Measurements from ENCODE around the gene DTX3. TPM values are rescaled to one million over a fixed set of nuclear protein-coding genes. Genes with fewer than 3 reads are reported as not detected.

The DTX3 gene
- total and polyA plus RNA-seq, 2 of the 13 experiments (the other 11 are each of a cell fraction or from before 2014, with no cell fraction given), result 9.0 to 27.2 TPM

DNA sequence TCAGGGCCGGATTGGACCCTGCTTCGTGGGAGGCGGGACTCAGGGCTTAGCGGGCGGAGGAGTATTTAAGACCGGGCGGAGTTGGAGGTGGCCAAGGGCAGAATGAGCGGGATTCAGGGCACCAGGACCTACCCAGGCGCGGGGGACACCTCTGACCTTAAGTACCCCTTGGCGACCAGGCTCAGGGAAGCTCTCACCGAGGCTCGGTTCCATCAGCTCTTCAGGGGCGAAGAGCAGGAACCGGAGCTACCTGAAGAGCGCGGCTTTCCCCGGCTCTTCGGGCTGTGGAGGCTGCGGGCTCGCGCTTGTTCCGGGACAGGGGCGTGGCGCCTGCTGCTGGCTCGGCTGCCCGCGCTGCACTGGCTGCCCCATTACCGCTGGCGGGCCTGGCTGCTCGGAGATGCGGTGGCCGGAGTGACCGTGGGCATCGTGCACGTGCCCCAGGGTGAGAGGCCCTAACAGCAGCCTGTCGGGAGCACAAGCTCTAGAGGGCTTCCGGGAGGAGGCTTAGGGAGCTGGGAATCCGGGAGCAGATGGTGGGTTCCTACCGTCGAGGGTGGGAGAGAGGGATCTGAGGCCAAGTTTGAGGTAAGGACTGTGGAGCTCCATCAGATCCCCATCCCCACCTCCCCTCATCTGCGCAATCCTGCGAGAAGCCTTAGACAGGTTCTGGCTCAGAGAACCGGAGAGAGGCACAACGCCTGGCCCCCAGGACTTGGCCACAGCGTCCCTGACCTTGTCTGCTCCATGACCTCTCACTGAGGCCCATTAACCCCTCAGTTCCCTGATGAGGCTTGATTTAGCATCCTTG lies 15.0 kb downstream of the DTX3 start (continued):
- TF ChIP-seq ZNF552 (CRISPR knock-in tag; IDR thresholded peaks at IDR 0.05; ENCODE audit: borderline replicate concordance), result no peak
- TF ChIP-seq, protein P1, sequence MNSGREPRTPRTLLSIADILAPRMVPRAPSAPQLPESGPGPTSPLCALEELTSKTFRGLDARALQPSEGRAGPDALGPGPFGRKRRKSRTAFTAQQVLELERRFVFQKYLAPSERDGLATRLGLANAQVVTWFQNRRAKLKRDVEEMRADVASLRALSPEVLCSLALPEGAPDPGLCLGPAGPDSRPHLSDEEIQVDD (CRISPR knock-in tag; IDR thresholded peaks at IDR 0.05; ENCODE audit: borderline replicate concordance), result peak; percentile 75; the same call in 1 of the 2 replicates
- no peak for TF ChIP-seq BRD4 (CRISPR knock-in tag; IDR thresholded peaks at IDR 0.05)
- no peak for TF ChIP-seq ZBTB3 (CRISPR knock-in tag; IDR thresholded peaks at IDR 0.05; ENCODE audit: borderline replicate concordance, low read depth)
- TF ChIP-seq, protein P2, sequence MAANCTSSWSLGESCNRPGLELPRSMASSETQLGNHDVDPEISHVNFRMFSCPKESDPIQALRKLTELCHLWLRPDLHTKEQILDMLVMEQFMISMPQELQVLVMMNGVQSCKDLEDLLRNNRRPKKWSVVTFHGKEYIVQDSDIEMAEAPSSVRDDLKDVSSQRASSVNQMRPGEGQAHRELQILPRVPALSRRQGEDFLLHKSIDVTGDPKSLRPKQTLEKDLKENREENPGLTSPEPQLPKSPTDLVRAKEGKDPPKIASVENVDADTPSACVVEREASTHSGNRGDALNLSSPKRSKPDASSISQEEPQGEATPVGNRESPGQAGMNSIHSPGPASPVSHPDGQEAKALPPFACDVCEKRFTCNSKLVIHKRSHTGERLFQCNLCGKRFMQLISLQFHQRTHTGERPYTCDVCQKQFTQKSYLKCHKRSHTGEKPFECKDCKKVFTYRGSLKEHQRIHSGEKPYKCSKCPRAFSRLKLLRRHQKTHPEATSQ (CRISPR knock-in tag; IDR thresholded peaks at IDR 0.05; ENCODE audit: borderline replicate concordance), result no peak; the same call in 1 of the 2 replicates
- TF ChIP-seq AGO2 (optimal IDR thresholded peaks at IDR 0.05; ENCODE audit: low read depth, low read length), result peak; percentile 23
- no peak for TF ChIP-seq ZNF33A (CRISPR knock-in tag; IDR thresholded peaks at IDR 0.05; ENCODE audit: borderline replicate concordance)
- TF ChIP-seq, protein P3, sequence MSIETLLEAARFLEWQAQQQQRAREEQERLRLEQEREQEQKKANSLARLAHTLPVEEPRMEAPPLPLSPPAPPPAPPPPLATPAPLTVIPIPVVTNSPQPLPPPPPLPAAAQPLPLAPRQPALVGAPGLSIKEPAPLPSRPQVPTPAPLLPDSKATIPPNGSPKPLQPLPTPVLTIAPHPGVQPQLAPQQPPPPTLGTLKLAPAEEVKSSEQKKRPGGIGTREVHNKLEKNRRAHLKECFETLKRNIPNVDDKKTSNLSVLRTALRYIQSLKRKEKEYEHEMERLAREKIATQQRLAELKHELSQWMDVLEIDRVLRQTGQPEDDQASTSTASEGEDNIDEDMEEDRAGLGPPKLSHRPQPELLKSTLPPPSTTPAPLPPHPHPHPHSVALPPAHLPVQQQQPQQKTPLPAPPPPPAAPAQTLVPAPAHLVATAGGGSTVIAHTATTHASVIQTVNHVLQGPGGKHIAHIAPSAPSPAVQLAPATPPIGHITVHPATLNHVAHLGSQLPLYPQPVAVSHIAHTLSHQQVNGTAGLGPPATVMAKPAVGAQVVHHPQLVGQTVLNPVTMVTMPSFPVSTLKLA (IDR thresholded peaks at IDR 0.05), result no peak
- no peak for TF ChIP-seq SRY (CRISPR knock-in tag; IDR thresholded peaks at IDR 0.05)
- TF ChIP-seq KMT2A (CRISPR knock-in tag; IDR thresholded peaks at IDR 0.05), result no peak
- no peak for TF ChIP-seq JUN (CRISPR knock-in tag; IDR thresholded peaks at IDR 0.05)
- TF ChIP-seq, protein P4, sequence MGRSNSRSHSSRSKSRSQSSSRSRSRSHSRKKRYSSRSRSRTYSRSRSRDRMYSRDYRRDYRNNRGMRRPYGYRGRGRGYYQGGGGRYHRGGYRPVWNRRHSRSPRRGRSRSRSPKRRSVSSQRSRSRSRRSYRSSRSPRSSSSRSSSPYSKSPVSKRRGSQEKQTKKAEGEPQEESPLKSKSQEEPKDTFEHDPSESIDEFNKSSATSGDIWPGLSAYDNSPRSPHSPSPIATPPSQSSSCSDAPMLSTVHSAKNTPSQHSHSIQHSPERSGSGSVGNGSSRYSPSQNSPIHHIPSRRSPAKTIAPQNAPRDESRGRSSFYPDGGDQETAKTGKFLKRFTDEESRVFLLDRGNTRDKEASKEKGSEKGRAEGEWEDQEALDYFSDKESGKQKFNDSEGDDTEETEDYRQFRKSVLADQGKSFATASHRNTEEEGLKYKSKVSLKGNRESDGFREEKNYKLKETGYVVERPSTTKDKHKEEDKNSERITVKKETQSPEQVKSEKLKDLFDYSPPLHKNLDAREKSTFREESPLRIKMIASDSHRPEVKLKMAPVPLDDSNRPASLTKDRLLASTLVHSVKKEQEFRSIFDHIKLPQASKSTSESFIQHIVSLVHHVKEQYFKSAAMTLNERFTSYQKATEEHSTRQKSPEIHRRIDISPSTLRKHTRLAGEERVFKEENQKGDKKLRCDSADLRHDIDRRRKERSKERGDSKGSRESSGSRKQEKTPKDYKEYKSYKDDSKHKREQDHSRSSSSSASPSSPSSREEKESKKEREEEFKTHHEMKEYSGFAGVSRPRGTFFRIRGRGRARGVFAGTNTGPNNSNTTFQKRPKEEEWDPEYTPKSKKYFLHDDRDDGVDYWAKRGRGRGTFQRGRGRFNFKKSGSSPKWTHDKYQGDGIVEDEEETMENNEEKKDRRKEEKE (IDR thresholded peaks at IDR 0.05), result no peak
- 0 out of 2 replicates have a peak, but pooled peaks have one; percentile 22 for TF ChIP-seq BCL6 (CRISPR knock-in tag; IDR thresholded peaks at IDR 0.05)
- TF ChIP-seq, protein P5, sequence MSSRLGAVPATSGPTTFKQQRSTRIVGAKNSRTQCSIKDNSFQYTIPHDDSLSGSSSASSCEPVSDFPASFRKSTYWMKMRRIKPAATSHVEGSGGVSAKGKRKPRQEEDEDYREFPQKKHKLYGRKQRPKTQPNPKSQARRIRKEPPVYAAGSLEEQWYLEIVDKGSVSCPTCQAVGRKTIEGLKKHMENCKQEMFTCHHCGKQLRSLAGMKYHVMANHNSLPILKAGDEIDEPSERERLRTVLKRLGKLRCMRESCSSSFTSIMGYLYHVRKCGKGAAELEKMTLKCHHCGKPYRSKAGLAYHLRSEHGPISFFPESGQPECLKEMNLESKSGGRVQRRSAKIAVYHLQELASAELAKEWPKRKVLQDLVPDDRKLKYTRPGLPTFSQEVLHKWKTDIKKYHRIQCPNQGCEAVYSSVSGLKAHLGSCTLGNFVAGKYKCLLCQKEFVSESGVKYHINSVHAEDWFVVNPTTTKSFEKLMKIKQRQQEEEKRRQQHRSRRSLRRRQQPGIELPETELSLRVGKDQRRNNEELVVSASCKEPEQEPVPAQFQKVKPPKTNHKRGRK (CRISPR knock-in tag; IDR thresholded peaks at IDR 0.05), result no peak
- TF ChIP-seq, protein P6, sequence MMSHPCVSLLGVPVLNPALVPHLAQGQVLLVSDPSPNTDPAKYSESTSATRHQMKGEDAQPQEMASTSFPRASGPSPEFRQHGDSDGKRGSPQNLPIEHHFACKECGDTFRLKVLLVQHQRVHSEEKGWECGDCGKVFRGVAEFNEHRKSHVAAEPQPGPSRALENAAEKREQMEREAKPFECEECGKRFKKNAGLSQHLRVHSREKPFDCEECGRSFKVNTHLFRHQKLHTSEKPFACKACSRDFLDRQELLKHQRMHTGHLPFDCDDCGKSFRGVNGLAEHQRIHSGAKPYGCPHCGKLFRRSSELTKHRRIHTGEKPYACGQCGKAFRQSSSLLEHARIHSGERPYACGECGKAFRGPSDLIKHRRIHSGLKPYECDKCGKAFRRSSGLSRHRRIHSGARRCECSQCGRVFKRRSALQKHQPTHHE (CRISPR knock-in tag; IDR thresholded peaks at IDR 0.05; ENCODE audit: borderline replicate concordance), result no peak
- no peak for TF ChIP-seq ZNF24 (IDR thresholded peaks at IDR 0.05)
- no peak; the same call in 1 of the 2 replicates for TF ChIP-seq KDM5B (CRISPR knock-in tag; IDR thresholded peaks at IDR 0.05; ENCODE audit: borderline replicate concordance)
- no peak for TF ChIP-seq SNAPC2 (CRISPR knock-in tag; IDR thresholded peaks at IDR 0.05)
- TF ChIP-seq NFYC (CRISPR knock-in tag; IDR thresholded peaks at IDR 0.05), result no peak
- TF ChIP-seq XRCC5 (optimal IDR thresholded peaks at IDR 0.05; ENCODE audit: low read length), result no peak

All from HepG2 (cell line).